IMR-90 (cell line): ENCODE results near the gene CIAO3. TPM values are rescaled to one million over a fixed set of nuclear protein-coding genes. Genes with fewer than 3 reads are reported as not detected.

Experiments
- ATAC-seq: fragments of 200-7000 bp; cut with Tn5 transposase; 2 replicates; pipeline ENCODE4 v1.9.1; 2020; ENCODE audit warnings: low read depth, mild to moderate bottlenecking, moderate library complexity
- BruUV-seq: library from RNA; stranded (reverse); fragments of 400-500 nt; replicated peaks from 2 replicates; lab custom pipeline; 2021; lab: Mats Ljungman, UMichigan
- CTCF ChIA-PET: fragments of 300-600 bp; formaldehyde crosslinking; extraction: SDS; loops from one replicate; lab custom pipeline; 2021; ENCODE audit warnings: antibody characterized with exemption; lab: Yijun Ruan, JAX
- POLR2A ChIA-PET: fragments of 300-600 bp; sonication (Branson Sonifier 250); formaldehyde crosslinking; loops from one replicate; lab custom pipeline; 2022; ENCODE audit warnings: antibody characterized with exemption; ENCODE audit not compliant: unreplicated experiment; lab: Charles Lee
- DNase-seq: peaks from one replicate; pipeline ENCODE4 v3.0.0; 2013
- H2AFZ ChIP-seq: replicated peaks from 2 replicates; pipeline ENCODE3; 2013; ENCODE audit warnings: low read length, mild to moderate bottlenecking; ENCODE audit not compliant: poor library complexity
- H2AK5ac ChIP-seq: 2 replicates; pipeline ENCODE4 v1.6.1; 2013; ENCODE audit warnings: low read depth, low read length, inconsistent platforms
- H2AK9ac ChIP-seq: replicated peaks from 2 replicates; pipeline ENCODE3; 2013; ENCODE audit warnings: mild to moderate bottlenecking, low read depth, low read length, moderate library complexity; ENCODE audit not compliant: poor library complexity
- H2BK120ac ChIP-seq: 2 replicates; pipeline ENCODE4 v1.6.1; 2013; ENCODE audit warnings: low read depth, low read length, inconsistent platforms
- H2BK15ac ChIP-seq: 3 replicates; pipeline ENCODE4 v1.6.1; 2013; ENCODE audit warnings: low read depth, low read length, inconsistent platforms
- H2BK20ac ChIP-seq: 2 replicates; pipeline ENCODE4 v1.6.1; 2013; ENCODE audit warnings: low read depth, mild to moderate bottlenecking, inconsistent platforms, low read length, moderate library complexity
- H2BK5ac ChIP-seq: 2 replicates; pipeline ENCODE4 v1.6.1; 2013; ENCODE audit warnings: mild to moderate bottlenecking, low read depth, low read length, inconsistent platforms; ENCODE audit not compliant: poor library complexity, severe bottlenecking
- H3K14ac ChIP-seq: replicated peaks from 2 replicates; pipeline ENCODE4 v1.6.1; 2013; ENCODE audit warnings: low read depth, low read length, inconsistent platforms
- H3K18ac ChIP-seq: 2 replicates; pipeline ENCODE4 v1.6.1; 2013; ENCODE audit warnings: low read depth, low read length, control low read depth
- H3K23ac ChIP-seq: 2 replicates; pipeline ENCODE4 v1.6.1; 2013; ENCODE audit warnings: low read depth, low read length, inconsistent platforms
- H3K27ac ChIP-seq: 2 replicates; pipeline ENCODE4 v1.5.1; 2013; ENCODE audit warnings: mild to moderate bottlenecking, control low read depth, low read length; ENCODE audit not compliant: insufficient read depth
- H3K27me3 ChIP-seq: 2 replicates; pipeline ENCODE4 v1.6.1; 2013; ENCODE audit warnings: low read length; ENCODE audit not compliant: control insufficient read depth, insufficient read depth
- H3K36me3 ChIP-seq: 2 replicates; pipeline ENCODE4 v1.6.1; 2013; ENCODE audit warnings: low read length, mixed read lengths; ENCODE audit not compliant: control insufficient read depth, insufficient read depth
- H3K4ac ChIP-seq: 2 replicates; pipeline ENCODE4 v1.6.1; 2013; ENCODE audit warnings: low read depth, low read length, inconsistent platforms
- H3K4me1 ChIP-seq: 2 replicates; pipeline ENCODE4 v1.6.1; 2013; ENCODE audit warnings: low read length, mixed read lengths; ENCODE audit not compliant: control insufficient read depth, insufficient read depth
- H3K4me2 ChIP-seq: 2 replicates; pipeline ENCODE4 v1.6.1; 2013; ENCODE audit warnings: low read depth, mild to moderate bottlenecking, control low read depth, low read length, moderate library complexity
- H3K4me3 ChIP-seq: 2 replicates; pipeline ENCODE4 v1.5.1; 2013; ENCODE audit warnings: low read depth, mild to moderate bottlenecking, control low read depth, low read length, moderate library complexity; ENCODE audit not compliant: insufficient read depth
- H3K56ac ChIP-seq: 2 replicates; pipeline ENCODE4 v1.6.1; 2013; ENCODE audit warnings: low read length, inconsistent platforms; ENCODE audit not compliant: insufficient read depth; ENCODE audit errors: extremely low read depth
- H3K79me1 ChIP-seq, 2 experiments: 2 replicates each; pipeline ENCODE4 v1.6.1; 2013; ENCODE audit warnings: low read length in 2 of 2, inconsistent platforms in 1 of 2, low read depth in 1 of 2
- H3K9ac ChIP-seq: 2 replicates; pipeline ENCODE4 v1.6.1; 2013; ENCODE audit warnings: low read depth, low read length, control low read depth
- H3K9me1 ChIP-seq: 2 replicates; pipeline ENCODE4 v1.6.1; 2013; ENCODE audit warnings: low read length, inconsistent platforms; ENCODE audit not compliant: insufficient read depth
- H3K9me3 ChIP-seq: 2 replicates; pipeline ENCODE4 v1.6.1; 2013; ENCODE audit warnings: low read length; ENCODE audit not compliant: control insufficient read depth, insufficient read depth
- H4K20me1 ChIP-seq: 2 replicates; pipeline ENCODE4 v1.6.1; 2013; ENCODE audit warnings: low read length, inconsistent platforms; ENCODE audit not compliant: insufficient read depth
- H4K5ac ChIP-seq: 2 replicates; pipeline ENCODE4 v1.6.1; 2013; ENCODE audit warnings: mild to moderate bottlenecking, low read depth, low read length, control low read depth
- H4K8ac ChIP-seq, 2 experiments: 2 replicates each; pipeline ENCODE4 v1.6.1; 2013; ENCODE audit warnings: low read depth in 2 of 2, low read length in 2 of 2, control low read depth in 1 of 2, inconsistent platforms in 1 of 2
- H4K91ac ChIP-seq: 2 replicates; pipeline ENCODE4 v1.6.1; 2013; ENCODE audit warnings: low read depth, low read length, inconsistent platforms; ENCODE audit not compliant: insufficient read depth
- BHLHE40 ChIP-seq: fragments of 150-350 bp; IDR thresholded peaks from 2 replicates; pipeline ENCODE4 v1.6.1; 2016; ENCODE audit warnings: mild to moderate bottlenecking, low read depth, low read length
- RFX5 ChIP-seq: IDR thresholded peaks from 2 replicates; pipeline ENCODE4 v1.8.0; 2012; ENCODE audit warnings: low read depth, mild to moderate bottlenecking, low read length, moderate library complexity
- WGBS, 2 experiments: methylation state at CpG; one replicate each; pipeline versions ENCODE4 v1.1.5 to v1.1.7; 2013; ENCODE audit warnings: missing lambda C conversion rate in 2 of 2; ENCODE audit not compliant: insufficient read length in 1 of 2; ENCODE audit errors: extremely low coverage in 2 of 2; 5-methylcytosine and 5-hydroxymethylcytosine counted together
- dilution Hi-C: fragments of 300-500 bp; cut with HindIII; formaldehyde crosslinking; loops from one replicate; pipeline ENCODE4 v1.14.3; 2018; ENCODE audit warnings: low sequenced_read_pairs; ENCODE audit not compliant: unreplicated experiment
- in situ Hi-C: fragments of 300-500 bp; cut with MboI; formaldehyde crosslinking; loops from 3 replicates; pipeline ENCODE4 v1.14.3; 2019; ENCODE audit warnings: low sequenced_read_pairs, inconsistent platforms, mixed read lengths
- intact Hi-C: fragments of 100-400 bp; cut with micrococcal nuclease; formaldehyde crosslinking; loops from 2 replicates; pipeline ENCODE4 v1.10.0; 2022
- polyA plus RNA-seq, 3 experiments: library from polyadenylated mRNA; depleted of rRNA; stranded (reverse); fragments of >200 nt; gene quantifications; 2 replicates each; pipeline ENCODE4 v1.2.3, GENCODE V29; 2012; ENCODE audit warnings: low replicate concordance in 1 of 3
- total RNA-seq: library from RNA; depleted of rRNA; stranded (reverse); fragments of >200 nt; gene quantifications from 2 replicates; pipeline ENCODE4 v1.2.3, GENCODE V29; 2012

Gene CIAO3
- total and polyA plus RNA-seq, 2 of the 4 experiments (the other 2 are of a cell fraction) = 17.0 to 20.2 TPM

DNA sequence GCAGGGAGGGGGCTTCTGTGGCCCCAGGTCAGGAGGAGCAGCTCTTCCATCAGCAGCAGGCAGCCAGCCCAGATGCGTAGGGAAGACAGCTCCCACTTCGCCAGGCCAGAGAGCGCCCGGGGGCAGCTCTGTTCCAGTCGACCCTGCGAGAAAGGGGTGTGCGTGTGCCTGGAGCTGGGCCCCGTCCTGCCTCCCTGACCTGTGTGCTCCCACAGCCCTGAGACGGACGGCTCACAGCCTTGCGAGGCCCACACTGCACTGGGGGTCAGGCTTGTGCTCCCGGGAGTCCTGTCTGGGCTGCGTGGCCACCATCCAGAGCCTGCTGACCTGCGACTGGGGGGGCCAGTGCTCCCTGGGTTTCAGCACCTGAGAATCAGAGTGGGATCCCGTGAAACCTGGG is 19.3 kb upstream of the CIAO3 start:
- H3K4me2 ChIP-seq = no peak overlapping the region
- no peaks in the 10 kb centered on the region for H3K79me1 ChIP-seq
- H3K9me1 ChIP-seq = no peaks in the 10 kb centered on the region
- TF ChIP-seq RFX5 (no peak), BHLHE40 (no peak)
- in situ Hi-C loops = no loop called here
- ChIA-PET POLR2A (no interaction called here), CTCF (no interaction called here)
- 40% methylated on average over 12 of the region's 15 CpGs; no CpG with 5 or more reads in 1 of the 2 experiments for WGBS, 2 experiments
- no peak overlapping the region for H3K27ac ChIP-seq
- ATAC-seq (no peak), DNase-seq (no peak)
- H3K9me3 ChIP-seq = peaks cover 3% of the 10 kb centered on the region
- H2AK5ac ChIP-seq = no peak overlapping the region; the same call in 1 of the 2 replicates
- no peaks in the 10 kb centered on the region for H3K4me1 ChIP-seq
- H4K20me1 ChIP-seq = no peaks in the 10 kb centered on the region
- H2AK9ac ChIP-seq = no peak overlapping the region
- H4K8ac ChIP-seq = no peak overlapping the region
- no peak overlapping the region for H3K4ac ChIP-seq
- no peak overlapping the region for H4K91ac ChIP-seq
- no peak overlapping the region for H2BK20ac ChIP-seq
- no peak overlapping the region for H3K4me3 ChIP-seq
- H2AFZ ChIP-seq = no peak overlapping the region
- no TSS peak for BruUV-seq
- H3K56ac ChIP-seq = no peak overlapping the region
- H3K9ac ChIP-seq = no peak overlapping the region
- no peak overlapping the region for H4K5ac ChIP-seq
- H2BK15ac ChIP-seq = no peak overlapping the region
- peaks cover 4% of the 10 kb centered on the region; the same call in 1 of the 2 replicates for H3K27me3 ChIP-seq
- no peak overlapping the region for H3K23ac ChIP-seq
- H3K18ac ChIP-seq = no peak overlapping the region
- H2BK120ac ChIP-seq = no peak overlapping the region
- no peaks in the 10 kb centered on the region for H3K36me3 ChIP-seq
- no peak overlapping the region for H3K14ac ChIP-seq
- dilution Hi-C loops = no loop called here
- H2BK5ac ChIP-seq = no peak overlapping the region
- intact Hi-C loops = no loop called here
